HUDEP-2 (cell line): ENCODE data around the gene VAV2.
"Not testable (repeated sequence)": the region's sequence is repeated elsewhere in the genome, so short reads cannot be mapped to it uniquely, and the experiment has no call there.

ENCODE experiments used
- DNase-seq, 76 experiments: peaks; one replicate each; lab custom pipeline; 2025; ENCODE audit not compliant: unreplicated experiment in 76 of 76; lab: John Stamatoyannopoulos, UW

Gene VAV2

GRCh38 chr9:133926165-133926856 lies 65.8 kb downstream of the VAV2 start:
- DNase-seq, result no peak

DNA sequence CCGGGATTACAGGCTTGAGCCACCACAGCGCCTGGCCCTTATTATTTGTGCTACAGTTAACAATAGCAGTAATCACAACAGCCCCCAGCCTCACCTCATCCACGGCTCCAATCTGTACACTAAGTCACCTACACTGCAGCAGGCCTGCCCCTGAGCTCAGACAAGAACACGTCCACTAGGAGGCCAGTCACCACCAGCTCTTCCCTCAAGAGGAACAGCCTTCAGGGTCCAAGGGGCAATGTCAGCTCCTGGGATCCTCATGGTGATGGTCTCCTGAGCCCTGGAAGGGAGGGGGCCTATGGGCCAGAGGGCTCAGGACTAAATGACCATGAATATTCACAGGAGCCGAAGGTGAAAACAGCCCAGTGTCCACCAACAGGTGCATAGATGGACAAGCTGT lies 67.7 kb downstream of the VAV2 start:
- no peak for DNase-seq

DNA sequence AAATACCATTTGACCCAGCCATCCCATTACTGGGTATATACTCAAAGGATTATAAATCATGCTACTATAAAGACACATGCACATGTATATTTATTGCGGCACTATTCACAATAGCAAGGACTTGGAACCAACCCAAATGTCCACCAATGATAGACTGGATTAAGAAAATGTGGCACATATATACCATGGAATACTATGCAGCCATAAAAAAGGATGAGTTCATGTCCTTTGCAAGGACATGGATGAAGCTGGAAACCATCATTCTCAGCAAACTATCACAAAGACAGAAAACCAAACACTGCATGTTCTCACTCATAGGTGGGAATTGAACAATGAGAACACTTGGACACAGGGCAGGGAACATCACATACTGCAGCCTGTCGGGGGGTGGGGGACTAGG lies 68.5 kb downstream of the VAV2 start:
- not testable (repeated sequence) for DNase-seq

GRCh38 chr9:133921866-133922265 lies 70.3 kb downstream of the VAV2 start:
- no peak for DNase-seq

GRCh38 chr9:133920471-133920870 lies 71.7 kb downstream of the VAV2 start:
- no peak for DNase-seq

- no peak for DNase-seq
Measured at GRCh38 chr9:133919253-133920115, 72.6 kb downstream of the VAV2 start.

- DNase-seq, result no peak
Measured at GRCh38 chr9:133918111-133918813, 73.9 kb downstream of the VAV2 start.

GRCh38 chr9:133917375-133917774 lies 74.7 kb downstream of the VAV2 start:
- no peak for DNase-seq

DNA sequence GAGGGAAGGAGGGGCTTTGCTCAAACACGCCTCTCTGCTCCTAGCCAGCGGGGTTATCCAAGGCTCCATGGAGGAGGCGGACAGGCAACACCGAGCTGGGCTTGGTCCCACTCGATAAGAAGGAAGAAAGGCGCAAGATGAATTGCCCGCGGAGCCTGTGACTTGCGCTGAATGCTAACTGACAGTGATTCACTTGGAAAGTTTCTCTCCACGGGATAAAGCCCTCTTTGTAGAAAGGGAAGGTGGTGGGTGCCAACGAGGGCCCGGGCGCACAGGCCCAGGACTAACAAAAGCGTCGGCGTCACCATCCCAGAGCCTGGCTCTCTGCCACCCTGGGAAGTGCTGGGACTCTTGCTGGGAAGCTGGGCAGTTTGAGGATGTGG lies 76.0 kb downstream of the VAV2 start:
- no peak for DNase-seq

- DNase-seq, result no peak
Measured at GRCh38 chr9:133915534-133916158, 76.5 kb downstream of the VAV2 start.

GRCh38 chr9:133914442-133915342 lies 77.4 kb downstream of the VAV2 start:
- no peak for DNase-seq

GRCh38 chr9:133913571-133914369 lies 78.4 kb downstream of the VAV2 start:
- no peak for DNase-seq

DNA sequence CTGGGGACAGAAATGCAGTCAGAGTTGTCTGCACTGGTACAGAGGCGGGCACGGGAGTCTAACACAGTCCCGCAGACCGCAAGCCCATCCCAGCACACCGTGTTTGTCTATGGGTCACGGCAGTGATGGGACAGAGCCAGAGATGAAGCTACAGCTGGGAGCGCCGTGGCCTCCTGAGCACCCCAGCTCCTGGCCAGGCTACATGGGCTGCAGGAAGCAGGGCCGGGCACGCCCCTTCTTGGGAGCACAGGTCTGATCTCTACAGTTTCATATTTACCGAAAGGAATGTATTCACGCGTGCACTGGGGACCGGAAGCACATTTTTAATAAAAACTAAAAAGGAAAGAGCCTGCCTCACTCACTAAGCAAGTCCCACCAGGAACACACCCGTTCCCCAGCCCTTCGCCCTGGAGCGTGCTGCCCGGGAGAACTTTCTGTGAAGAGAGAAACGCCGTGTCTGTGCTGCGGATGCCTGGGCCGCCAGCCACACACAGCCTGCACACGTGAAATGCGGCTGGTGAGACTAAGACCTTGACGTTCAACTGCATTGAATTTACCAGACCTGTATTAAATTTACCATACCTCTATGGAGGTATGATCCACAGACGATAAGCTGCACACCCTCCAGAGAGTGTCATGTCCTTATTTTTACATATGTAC lies 81.1 kb downstream of the VAV2 start:
- DNase-seq, result no peak

DNA sequence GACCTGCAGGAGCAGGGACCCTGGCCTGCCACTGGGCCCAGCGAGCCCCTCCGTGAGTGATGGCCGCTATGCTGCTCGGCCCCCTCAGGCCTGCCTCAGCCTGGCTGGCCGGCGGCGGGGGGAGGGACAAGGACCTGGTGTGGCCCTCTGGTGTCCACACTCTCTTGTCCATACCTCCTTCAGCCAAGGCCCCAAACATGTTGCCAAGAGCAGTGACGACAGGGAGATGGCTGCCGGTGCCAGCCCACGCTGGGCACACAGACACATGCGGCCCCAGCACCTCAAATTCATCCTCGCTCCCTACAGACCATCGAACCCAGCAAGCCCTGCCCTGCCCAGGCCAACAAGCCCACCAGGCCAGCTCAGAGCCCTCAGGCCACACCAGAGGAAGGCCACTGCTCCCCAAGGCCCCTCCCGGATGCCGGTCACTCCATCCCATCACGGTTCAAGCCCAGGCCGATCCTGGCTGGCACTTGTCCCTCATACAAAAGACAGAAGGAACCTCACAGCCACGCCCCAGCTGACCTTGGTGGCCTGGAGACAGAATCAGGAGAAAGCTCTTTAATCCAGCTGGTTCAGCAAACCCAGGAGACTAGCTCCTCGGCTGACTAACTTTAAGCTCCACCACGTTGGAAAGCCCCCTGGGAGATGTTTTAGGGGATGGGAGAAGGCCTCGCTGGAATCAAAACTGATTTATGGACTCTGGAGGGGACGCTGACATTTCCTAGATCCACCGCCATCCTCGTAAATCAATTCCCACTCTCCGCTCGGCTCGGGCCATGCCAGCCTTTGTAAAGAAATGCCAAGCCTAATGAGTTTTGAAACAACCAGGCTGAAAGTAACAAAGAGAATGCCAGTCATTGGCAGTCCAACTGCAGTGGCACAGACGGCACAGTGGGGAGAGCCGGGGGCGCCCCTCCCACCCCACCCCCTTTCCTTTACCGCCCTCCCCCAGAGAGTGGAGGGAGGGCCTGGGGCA lies 84.9 kb downstream of the VAV2 start:
- DNase-seq, result no peak

DNA sequence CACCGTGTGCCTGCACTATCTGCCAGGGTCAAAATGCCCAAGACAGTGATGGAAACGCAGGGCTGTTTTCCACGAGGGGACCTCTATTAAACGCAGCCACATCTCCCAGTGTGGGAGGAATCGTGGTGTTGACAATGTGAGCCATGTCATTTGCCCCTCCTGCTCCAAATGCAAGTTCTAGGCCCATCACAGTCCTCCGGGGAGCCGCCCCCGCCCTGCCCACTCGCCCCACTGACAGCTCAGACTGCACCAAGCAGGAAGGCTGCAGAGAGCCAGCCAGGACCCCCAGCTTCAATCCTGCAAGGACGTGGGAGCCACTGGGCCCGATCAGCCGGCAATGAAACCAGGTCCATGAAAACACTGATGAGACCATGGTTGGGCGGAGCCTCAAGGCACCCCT lies 85.9 kb downstream of the VAV2 start:
- DNase-seq, result no peak

DNA sequence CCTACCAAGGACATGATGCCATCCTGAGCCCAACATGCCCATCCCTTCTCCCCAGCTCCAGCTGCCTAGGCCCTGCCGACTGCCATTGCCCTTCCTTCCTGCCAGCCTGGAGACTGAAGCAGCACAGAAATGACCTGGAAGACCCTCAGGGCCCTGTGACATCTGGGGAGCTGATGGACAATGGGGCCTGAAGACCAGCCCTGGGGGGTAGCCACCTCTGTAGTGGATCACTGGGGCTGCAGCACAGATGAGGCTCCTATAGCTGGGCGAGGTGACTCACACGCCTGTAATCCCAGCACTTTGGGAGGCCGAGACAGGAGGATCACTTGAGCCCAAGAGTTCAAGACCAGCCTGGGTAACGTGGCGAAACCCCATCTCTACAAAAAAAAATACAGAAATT lies 86.6 kb downstream of the VAV2 start:
- no peak for DNase-seq

- no peak for DNase-seq
Measured at GRCh38 chr9:133904346-133905090, 87.6 kb downstream of the VAV2 start.
